ENCODE measurements around the gene SUMO3. TPM values are rescaled to one million over a fixed set of nuclear protein-coding genes. Genes with fewer than 3 reads are reported as not detected.

The SUMO3 gene
- total RNA-seq, 1 experiment from 2014 or later = 62.3 TPM

DNA sequence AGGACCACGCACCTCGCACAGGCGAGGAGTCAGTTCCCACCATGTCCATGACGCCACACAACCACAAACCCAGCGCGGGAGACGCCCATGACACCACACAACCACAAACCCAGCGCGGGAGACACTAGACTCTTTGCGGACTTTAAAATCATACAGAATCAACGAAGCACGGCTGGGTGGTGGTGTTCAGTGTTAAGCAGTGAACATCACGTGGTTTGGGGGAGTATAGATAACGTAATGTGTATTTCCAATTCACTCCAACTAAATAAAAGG, 36.5 kb upstream of the SUMO3 start:
- DNase-seq (ENCODE audit: unreplicated experiment) = no peak
- Mint-ChIP-seq H3K4me3 (ENCODE audit: unreplicated experiment) (no peak overlapping the region), H3K27me3 (ENCODE audit: insufficient read depth, unreplicated experiment) (no peaks in the 10 kb centered on the region), H3K36me3 (ENCODE audit: insufficient read depth, unreplicated experiment) (peaks cover 98% of the 10 kb centered on the region), H3K27ac (ENCODE audit: low read depth, unreplicated experiment) (no peak overlapping the region), H3K9me3 (ENCODE audit: unreplicated experiment) (no peaks in the 10 kb centered on the region), H3K4me1 (ENCODE audit: insufficient read depth, unreplicated experiment) (peaks cover 11% of the 10 kb centered on the region)
- TF ChIP-seq, protein P1, sequence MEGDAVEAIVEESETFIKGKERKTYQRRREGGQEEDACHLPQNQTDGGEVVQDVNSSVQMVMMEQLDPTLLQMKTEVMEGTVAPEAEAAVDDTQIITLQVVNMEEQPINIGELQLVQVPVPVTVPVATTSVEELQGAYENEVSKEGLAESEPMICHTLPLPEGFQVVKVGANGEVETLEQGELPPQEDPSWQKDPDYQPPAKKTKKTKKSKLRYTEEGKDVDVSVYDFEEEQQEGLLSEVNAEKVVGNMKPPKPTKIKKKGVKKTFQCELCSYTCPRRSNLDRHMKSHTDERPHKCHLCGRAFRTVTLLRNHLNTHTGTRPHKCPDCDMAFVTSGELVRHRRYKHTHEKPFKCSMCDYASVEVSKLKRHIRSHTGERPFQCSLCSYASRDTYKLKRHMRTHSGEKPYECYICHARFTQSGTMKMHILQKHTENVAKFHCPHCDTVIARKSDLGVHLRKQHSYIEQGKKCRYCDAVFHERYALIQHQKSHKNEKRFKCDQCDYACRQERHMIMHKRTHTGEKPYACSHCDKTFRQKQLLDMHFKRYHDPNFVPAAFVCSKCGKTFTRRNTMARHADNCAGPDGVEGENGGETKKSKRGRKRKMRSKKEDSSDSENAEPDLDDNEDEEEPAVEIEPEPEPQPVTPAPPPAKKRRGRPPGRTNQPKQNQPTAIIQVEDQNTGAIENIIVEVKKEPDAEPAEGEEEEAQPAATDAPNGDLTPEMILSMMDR (IDR thresholded peaks at IDR 0.05; ENCODE audit: unreplicated experiment) = no peak
- POLR2A ChIA-PET = interaction anchor here (1.9 kb wide), 1 partner anchor 62 kb away, joined by 6 read pairs; no protein-coding TSS in a partner anchor
- CTCF ChIA-PET = no interaction called here
- no TSS peak for BruUV-seq (replicated peaks)
- intact Hi-C loops (cut with micrococcal nuclease) = no loop called here

DNA sequence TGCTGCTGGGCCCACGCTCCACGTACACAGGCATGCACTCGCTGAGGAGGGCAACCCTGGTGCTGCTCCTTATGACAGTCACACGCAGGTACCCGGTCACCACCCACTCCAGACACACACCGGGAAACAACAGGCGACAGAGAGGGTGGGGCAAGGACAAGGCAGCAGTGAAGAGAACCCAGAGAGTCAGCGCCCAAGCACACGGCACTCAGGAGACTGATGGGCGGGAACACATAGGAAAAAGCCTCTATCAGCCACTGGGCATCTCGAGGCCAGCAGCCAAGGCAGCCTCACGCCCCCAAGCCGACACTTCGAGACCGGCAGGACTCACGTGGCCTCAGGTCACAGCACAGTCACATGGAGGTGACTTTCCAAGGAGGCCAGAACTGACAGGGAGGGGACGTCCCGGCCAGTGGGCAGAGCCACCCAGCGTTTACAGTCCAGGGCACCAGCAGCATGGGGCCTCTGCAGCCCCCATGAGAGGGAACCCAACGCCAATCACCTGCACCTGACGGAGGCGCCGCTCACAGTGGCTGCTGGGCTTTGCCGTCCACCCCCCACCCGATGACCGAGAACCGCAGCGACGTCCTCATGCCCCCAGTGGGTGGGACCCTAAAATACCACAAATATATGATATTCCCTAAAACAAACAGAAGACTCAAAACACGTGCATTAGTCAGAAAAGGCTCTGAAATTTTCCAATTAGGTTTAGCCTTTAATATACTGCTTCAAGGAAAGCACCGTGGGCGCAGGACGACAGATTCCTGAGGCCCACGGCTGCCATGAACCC, 35.9 kb upstream of the SUMO3 start:
- H3K27ac Mint-ChIP-seq (ENCODE audit: low read depth, unreplicated experiment) = no peak overlapping the region
- peaks cover 6% of the 10 kb centered on the region for H3K4me1 Mint-ChIP-seq (ENCODE audit: insufficient read depth, unreplicated experiment)
- H3K36me3 Mint-ChIP-seq (ENCODE audit: insufficient read depth, unreplicated experiment) = peaks cover 99% of the 10 kb centered on the region
- H3K27me3 Mint-ChIP-seq (ENCODE audit: insufficient read depth, unreplicated experiment) = no peaks in the 10 kb centered on the region
- TF ChIP-seq, protein P1 (IDR thresholded peaks at IDR 0.05; ENCODE audit: unreplicated experiment) = no peak
- BruUV-seq (replicated peaks) = no TSS peak
- CTCF ChIA-PET = interaction anchor here (1.2 kb wide), 1 partner anchor 60 kb away, joined by 3 read pairs; no protein-coding TSS in a partner anchor
- H3K4me3 Mint-ChIP-seq (ENCODE audit: unreplicated experiment) = no peak overlapping the region
- no peak for DNase-seq (ENCODE audit: unreplicated experiment)
- POLR2A ChIA-PET = interaction anchor here (0.8 kb wide), 1 partner anchor 20 kb away, joined by 3 read pairs; the partner anchor contains the start of gene PTTG1IP
- no peaks in the 10 kb centered on the region for H3K9me3 Mint-ChIP-seq (ENCODE audit: unreplicated experiment)
- intact Hi-C loops (cut with micrococcal nuclease) = no loop called here

DNA sequence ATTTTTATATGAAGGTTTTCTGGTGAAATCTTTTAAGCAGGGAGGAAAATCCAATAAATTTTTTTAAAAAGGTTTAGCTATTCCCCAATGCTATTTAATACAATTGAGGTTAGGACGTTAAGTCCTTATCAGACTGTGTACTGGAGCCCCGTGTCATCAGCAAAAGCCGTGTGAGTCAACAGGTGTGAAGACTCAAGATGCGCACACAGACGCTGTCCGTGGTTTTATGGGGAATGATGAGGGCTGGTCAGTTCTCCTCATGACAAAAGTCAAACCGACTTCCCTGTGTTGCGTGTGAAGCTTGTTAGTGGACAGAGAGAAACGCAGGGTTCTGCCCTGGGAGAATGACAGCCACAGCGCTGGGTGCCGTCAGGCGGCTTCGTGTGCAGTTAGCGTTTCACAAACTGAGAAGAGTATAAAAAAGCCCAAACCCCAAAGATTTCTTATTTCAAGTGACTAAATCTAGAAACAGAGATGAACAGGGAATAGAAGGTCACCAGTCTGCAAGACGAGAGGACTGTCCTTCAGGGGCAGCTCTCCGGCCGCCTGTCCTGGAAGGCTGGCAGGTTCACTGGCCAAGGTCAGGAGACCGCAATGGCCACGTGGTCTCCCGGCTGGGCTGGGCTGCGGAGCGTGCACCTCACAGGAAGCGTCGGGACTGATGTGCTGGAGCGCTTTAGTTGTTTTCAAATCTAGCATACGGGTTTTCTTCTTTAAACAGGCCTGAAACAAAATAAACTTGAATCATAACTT, 33.2 kb upstream of the SUMO3 start:
- ChIA-PET CTCF (interaction anchor here (1.3 kb wide), 1 partner anchor 51 kb away, joined by 5 read pairs; no protein-coding TSS in a partner anchor), POLR2A (interaction anchor here (0.8 to 1.2 kb wide), 4 partner anchors 26 to 49 kb away, joined by 3 read pairs; partner anchors contain the start of gene UBE2G2)
- Mint-ChIP-seq H3K27ac (ENCODE audit: low read depth, unreplicated experiment) (no peak overlapping the region), H3K27me3 (ENCODE audit: insufficient read depth, unreplicated experiment) (no peaks in the 10 kb centered on the region), H3K4me1 (ENCODE audit: insufficient read depth, unreplicated experiment) (no peaks in the 10 kb centered on the region), H3K9me3 (ENCODE audit: unreplicated experiment) (no peaks in the 10 kb centered on the region), H3K4me3 (ENCODE audit: unreplicated experiment) (no peak overlapping the region), H3K36me3 (ENCODE audit: insufficient read depth, unreplicated experiment) (peaks cover 94% of the 10 kb centered on the region)
- DNase-seq (ENCODE audit: unreplicated experiment) = no peak
- no TSS peak for BruUV-seq (replicated peaks)
- intact Hi-C loops (cut with micrococcal nuclease) = no loop called here
- TF ChIP-seq, protein P1 (IDR thresholded peaks at IDR 0.05; ENCODE audit: unreplicated experiment) = no peak

DNA sequence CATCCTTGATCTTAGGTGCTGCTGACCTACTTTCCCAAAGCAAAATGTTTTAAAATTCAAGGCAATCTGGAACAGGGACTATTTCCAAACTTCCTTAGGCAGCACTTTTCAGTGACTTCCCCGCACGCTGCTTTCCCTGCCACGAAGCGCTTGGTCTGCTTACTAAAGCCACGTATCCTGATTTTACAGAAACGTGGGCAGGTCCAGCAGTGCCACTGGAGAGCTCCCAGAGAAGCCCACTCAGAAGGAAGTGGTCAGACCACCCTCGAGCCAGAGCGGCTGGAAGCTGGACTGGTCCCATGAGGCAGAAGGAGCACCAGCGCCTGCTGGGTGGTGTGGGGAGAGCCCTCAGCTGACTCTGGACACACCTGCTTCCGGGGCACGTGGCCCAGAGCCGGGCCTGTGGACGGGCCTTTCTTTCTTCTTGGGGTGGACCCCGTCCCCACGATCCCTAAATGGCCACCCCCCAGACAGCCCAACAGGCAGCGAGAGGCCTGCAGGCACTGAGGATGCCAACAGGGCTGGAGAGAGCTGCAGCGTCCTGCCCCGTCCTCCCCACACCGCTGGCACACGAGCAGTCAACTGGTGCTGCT, 32.4 kb upstream of the SUMO3 start:
- H3K9me3 Mint-ChIP-seq (ENCODE audit: unreplicated experiment) = no peaks in the 10 kb centered on the region
- H3K4me1 Mint-ChIP-seq (ENCODE audit: insufficient read depth, unreplicated experiment) = no peaks in the 10 kb centered on the region
- TF ChIP-seq, protein P1 (IDR thresholded peaks at IDR 0.05; ENCODE audit: unreplicated experiment) = no peak
- intact Hi-C loops (cut with micrococcal nuclease) = no loop called here
- DNase-seq (ENCODE audit: unreplicated experiment) = no peak
- BruUV-seq (replicated peaks) = no TSS peak
- POLR2A ChIA-PET = interaction anchor here (1.0 to 1.2 kb wide), 4 partner anchors 25 to 49 kb away, joined by 3 to 4 read pairs (median 3); partner anchors contain the start of gene UBE2G2
- no peak overlapping the region for H3K27ac Mint-ChIP-seq (ENCODE audit: low read depth, unreplicated experiment)
- H3K4me3 Mint-ChIP-seq (ENCODE audit: unreplicated experiment) = no peak overlapping the region
- CTCF ChIA-PET = no interaction called here
- H3K27me3 Mint-ChIP-seq (ENCODE audit: insufficient read depth, unreplicated experiment) = no peaks in the 10 kb centered on the region
- peaks cover 90% of the 10 kb centered on the region for H3K36me3 Mint-ChIP-seq (ENCODE audit: insufficient read depth, unreplicated experiment)
